Hematopoietic multipotent progenitor cell treated with erythropoietin and hydrocortisone succinate and interleukin-3 and kit ligand, for 4 days (in vitro differentiated cells): ENCODE data around the gene KIF3B.
A peak's percentile ranks its signal among the peaks of the same experiment; 100 is the strongest.
"Not testable (repeated sequence)": the region's sequence is repeated elsewhere in the genome, so short reads cannot be mapped to it uniquely, and the experiment has no call there.

Source experiments
- DNase-seq: peaks from one replicate; pipeline ENCODE4 v3.0.0-alpha.2; 2015

The KIF3B gene

DNA sequence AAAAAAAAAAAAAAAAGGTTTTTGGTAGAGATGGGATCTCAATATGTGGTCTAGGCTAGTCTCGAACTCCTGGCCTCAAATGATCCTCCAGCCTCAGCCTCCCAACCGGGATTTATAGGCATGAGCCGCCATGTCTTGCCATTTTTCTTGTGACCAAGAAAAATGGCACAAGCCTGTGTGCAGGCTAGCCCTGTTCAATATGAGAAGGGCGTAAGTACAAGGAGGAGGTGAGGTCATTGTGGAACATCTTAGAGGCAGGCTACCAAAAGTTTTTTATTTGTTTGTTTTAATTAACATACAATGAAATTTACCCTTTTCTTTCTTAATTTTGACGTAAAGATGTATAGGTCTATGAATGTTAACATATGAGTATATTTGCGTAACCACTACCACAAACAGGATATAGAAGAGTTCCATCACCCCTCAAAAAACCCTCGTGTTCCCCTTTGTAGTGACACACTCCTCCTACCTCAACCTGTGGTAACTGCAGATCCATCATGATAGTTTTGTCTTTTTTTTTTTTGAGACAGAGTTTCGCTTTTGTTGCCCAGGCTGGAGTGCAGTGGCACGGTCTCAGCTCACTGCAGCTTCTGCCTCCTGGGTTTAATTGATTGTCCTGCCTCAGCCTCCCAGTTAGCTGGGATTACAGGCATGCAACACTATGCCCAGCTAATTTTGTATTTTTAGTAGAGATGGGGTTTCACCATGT lies 28.3 kb upstream of the KIF3B start:
- DNase-seq: peak; percentile 68

DNA sequence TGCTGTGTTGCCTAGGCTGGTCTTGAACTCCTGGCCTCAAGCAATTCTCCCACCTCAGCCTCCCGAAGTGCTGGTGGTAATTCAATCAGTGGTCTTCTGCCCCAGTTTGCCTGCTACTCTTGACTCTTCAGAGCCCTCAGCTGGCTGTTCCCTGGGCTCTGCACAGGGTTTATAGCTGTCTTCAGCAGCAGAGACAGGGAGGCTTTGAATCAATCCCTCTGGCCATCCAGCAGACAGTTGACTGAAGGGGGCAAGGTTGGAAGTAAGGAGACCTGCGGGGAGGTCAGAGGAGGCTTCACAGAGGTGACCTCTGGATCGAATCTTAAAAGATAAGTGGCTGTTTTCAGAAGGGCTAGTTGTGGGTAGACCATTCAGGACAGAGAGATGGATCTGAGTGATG lies 26.0 kb upstream of the KIF3B start:
- DNase-seq: no peak

DNA sequence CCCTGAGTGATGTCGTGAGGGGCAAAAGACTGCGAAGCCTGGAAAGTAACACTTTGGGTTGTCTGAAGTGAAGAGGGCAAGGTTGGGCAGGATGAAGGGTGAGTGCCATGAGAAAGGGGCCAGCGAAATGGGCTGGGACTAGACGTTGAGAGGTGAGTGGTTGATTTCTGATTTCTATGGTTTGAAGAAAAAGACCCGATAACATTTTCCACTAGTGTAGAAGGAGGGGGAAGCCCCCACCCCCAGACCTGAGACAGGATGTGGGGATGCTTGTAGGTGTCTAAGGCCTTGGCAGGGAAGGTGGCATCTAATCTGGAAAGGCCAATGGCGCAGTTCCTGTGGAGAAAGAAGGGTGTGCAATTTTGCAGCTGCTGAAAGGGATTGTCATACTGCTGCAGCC lies 25.3 kb upstream of the KIF3B start:
- no peak for DNase-seq

DNA sequence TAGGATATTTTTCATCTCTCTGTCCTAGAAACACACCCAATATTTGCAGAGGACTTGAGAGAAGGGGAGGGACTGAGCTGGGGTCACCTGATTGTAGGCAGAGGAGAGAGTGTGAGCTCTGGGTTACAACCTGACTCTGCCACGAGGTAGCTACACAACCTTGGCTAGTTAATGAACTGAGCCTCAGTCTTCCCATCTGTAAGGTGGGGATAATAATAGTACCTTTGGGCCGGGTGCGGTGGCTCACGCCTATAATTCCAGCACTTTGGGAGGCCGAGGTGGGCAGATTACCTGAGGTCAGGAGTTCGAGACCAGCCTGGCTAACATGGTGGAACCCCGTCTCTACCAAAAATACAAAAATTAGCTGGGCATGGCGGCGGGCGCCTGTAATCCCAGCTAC lies 16.5 kb upstream of the KIF3B start:
- not testable (repeated sequence) for DNase-seq

DNA sequence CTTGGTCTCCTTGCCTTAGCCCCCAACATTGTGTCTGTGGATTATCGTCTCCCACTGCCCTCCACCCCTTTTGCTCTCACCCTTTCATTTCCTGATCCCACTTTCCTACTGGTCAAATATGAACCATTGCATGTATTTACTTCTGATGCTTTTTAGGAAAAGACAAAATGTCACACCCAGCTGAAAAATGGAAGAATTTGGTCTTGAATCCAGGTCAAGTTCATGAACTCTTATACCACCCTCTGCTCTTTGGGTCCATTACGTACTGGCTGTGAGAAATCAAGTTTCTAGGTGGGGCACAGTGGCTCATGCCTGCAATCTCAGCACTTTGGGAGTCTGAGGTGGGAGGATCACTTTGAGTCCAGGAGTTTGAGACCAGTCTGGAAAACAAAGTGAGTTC lies 15.8 kb upstream of the KIF3B start:
- DNase-seq: no peak

DNA sequence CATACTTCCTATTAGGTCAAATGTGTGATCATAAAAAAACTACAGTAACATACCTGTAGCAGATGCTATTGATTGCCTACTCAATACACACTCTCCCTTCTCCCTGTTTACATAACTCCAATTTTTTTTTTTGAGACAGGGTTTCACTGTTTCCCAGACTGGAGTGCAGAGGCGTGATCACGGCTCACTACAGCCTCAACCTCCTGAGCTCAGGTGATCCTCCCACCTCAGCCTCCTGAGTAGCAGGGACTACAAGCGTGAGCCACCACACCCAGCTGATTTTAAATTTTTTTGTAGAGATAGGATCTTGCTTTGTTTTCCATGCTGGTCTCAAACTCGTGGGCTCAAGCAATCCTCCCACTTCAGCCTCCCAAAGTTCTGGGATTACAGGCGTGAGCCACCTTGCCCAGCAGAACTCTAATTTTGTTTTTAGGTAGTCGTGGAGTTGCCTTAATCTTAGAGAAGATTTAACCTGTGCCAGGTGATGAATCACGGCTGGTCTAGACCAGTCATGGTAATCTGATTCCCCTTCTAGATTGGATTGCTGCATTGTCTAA lies 14.0 kb upstream of the KIF3B start:
- no peak for DNase-seq

DNA sequence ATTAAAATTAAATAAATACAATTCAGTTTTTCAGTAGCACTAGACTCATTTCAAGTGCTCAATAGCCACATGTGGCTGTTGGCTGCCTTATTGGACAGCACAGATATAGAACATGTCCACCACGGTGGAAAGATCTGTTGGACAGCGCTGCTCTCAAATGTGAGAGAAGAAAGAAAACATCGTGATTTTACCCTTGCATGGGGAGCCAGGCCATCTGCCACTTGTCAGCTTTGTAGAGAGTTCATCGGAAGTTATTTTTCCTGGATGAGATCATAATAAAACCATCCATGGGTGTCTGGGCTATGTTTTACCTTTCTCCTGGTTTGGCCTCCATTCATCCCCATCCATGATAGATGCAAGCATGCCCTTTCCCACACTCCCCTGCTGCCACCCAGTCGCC lies 5.8 kb upstream of the KIF3B start:
- no peak for DNase-seq

DNA sequence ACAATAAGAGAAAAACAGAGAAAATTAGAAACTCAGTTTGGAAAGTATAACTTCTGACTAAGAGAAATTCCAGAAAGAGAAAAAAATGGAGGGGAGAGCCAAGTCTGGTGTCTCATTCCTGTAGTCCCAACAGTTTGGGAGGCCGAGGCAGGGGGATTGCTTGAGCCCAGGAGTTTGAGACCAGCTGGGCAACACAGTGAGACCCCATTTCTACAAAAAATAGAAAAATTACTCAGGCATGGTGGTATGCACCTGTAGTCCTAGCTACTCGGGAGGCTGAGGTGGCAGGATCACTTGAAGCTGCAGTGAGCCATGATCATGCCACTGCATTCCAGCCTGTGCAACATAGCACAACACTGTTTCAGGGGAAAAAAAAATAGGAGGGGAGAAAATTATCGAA lies 3.1 kb upstream of the KIF3B start:
- no peak for DNase-seq

DNA sequence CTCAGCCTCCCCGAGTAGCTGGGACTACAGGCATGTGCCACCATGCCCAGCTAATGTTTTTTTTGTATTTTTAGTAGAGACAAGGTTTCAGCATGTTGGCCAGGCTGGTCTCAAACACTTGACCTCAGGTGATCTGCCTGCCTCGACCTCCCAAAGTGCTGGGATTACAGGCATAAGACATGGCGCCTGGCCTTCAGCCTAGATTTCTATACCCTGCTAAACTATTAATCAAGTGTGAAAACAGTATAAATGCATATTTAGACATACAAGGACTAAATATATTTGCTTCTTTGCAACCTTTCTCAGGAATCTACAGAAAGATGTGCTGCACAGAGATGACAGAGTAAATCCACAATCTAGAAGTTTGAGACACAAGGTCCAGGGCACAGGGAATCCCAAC lies 2.3 kb upstream of the KIF3B start:
- DNase-seq: not testable (repeated sequence)

DNA sequence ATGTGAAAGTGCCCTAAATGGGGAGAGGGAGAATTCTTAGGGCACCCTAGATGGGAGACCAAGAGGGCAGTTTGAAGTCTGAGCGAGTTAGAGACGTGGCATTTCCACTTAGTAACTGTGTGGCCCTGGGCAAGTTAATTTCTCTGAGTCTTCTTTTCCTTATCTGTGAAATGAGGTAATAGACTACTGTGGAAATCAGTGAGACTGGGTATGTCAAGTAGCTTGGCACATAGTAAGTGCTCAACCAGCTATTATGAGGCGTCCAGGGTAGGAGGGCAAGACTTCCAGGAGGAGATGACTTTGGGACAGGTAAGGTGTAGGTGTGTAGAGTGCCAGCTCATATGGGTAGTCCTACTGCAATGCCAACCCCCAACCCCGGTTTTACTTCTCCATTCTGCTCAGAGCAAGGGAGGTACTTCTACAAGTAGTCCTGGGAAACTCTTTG lies 770 bp downstream of the KIF3B start:
- peak; percentile 44 for DNase-seq

DNA sequence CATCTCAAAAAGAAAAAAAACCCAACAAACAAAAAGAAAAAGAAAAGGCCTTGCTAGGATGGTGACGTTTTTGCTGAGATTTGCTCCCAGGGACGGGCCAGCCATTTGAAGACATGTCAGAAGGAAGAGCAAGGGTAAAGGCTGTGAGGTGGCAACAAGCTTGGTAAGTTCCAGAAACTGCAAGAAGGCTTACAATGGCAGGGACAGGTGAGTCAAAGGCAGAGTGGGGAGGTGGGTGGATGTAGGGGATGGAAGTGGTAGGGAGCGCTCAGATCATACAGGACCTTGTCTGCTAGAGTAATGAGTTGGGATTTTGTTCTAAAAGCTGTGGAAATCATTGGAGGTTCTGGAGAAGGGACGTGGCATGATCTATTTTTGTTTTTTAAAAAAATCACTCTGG lies 4.3 kb downstream of the KIF3B start:
- no peak for DNase-seq

DNA sequence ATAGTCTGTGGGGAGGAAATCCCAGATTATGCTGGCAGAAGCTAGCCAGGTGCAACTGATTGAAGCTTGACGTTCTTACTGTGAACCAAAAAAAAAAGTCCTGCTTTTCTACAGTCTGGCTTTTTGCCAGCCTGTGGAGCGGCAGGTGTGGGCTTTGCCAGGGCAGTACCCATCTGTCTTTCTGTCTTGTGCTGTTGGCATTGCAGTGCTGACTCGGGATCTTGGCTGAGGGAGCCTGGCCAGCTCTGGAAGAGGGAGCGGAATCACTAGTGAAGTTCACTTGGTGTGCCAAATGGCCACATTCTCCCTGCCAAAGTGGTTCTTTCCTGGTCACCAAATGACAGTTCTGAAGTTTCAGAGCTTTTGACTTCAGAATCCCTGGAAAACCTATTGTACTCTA lies 5.0 kb downstream of the KIF3B start:
- DNase-seq: no peak

DNA sequence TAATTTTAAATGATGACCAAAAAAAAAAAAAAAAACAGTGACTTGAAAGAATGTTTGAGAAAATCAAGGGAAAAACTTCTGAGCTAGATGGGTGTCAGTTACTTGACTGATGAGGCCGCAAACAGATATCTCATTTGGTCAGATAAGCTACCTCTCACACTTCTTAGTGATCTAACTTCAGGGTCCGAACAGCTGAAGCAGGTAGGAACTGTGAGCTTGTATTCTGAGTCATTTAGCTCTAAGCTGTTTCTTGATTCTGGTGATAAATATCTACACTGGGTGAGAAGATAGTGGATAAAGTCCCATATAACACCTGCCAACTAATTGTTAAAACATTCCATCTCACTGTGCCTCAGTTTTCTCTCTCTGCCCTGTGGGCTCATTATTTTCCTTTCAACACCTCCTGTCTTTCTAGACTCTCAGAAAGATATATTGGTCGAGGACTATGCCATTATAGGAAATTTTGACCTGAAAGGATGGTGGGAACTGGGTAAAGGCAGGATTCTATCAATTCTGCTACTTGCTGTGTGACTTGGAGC lies 7.7 kb downstream of the KIF3B start:
- no peak for DNase-seq

DNA sequence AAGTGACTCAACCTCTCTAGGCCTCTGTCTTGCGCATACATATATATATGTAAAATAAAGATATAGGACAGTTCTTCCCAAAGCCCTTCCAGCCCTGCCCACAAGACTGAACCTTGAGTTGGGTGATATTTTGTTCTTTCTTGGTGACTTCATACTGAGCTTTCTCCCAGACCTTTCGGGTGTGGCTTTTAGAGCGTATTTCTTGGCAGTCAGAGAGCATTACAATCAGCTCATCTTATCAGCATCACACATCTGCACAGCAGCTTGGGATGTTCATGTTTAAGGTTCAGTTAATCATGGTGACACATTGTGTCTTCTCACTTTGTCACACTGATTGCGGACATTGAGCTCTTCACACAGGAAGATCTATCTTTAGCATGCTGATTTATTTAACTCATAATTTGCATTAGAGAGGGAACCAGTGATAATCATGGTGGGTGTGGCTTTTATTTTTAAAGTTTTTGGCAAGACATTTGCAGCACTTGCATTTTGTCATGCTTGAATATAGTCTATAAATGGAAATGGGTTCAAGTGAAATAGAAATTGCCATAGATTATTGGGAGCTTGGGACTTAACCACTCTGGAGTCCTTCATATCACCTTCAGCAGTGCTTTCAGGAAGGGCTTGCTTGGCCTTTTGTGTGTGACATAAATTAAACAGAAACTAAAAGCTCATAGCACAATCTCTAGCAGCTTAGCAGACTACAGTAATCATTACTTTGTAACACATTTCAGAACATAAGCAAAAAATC lies 8.3 kb downstream of the KIF3B start:
- peak; percentile 93 for DNase-seq

DNA sequence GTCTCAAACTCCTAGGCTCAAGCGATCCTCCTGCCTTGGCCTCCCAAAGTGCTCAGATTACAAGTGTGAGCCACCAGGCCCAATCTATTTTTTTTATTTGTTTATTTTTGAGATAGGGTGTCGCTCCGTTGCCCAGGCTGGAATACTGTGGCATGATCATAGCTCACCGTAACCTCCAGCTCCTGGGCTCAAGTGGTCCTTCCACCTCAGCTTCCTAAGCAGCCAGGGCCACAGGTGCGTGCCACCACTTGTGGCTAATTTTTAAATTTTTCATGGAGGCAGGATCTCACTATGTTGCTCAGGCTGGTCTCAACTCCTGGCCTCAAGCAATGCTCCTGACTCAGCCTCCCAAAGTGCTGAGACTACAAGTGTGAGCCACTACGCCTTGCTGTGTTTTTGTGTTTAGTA lies 9.8 kb downstream of the KIF3B start:
- no peak for DNase-seq

DNA sequence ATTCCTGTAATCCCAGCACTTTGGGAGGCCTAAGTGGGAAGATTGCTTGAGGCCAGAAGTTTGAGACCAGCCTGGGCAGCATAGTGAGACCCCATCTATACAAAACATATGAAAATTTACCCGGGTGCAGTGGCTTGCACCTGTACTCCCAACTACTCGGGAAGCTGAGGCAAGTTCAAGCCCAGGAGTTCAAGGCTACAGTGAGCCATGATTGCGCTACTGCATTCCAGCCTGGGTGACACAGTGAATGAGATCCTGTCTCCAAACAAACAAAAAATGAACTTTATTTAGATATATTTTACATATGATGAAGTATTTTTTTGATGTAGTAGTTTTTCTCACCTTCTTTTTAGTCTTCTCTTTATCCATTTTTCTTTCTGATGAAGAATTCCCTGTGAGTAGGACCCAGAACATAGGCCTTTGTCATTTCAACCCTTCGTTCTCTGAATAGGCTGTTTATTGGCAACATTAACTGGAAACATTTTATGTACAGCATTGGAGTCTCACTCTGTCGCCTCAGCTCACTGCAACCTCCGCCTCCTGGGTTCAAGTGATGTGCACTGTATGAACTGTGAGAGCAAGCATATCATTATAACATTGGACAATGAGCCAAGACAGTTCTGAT lies 10.9 kb downstream of the KIF3B start:
- DNase-seq: no peak

DNA sequence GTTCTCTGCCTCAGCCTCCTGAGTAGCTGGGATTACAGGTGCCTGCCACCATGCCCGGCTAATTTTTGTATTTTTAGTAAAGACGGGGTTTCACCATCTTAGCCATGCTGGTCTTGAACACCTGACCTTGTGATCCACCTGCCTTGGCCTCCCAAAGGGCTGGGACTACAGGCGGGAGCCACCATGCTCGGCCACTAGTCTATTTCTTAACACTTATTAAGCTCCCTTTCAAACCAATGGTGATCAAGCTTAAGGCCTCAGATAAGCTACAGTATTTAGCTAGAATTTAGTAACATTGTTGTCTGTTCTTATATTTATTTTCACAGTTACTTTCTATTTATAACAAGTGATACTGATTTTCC lies 11.8 kb downstream of the KIF3B start:
- DNase-seq: not testable (repeated sequence)

DNA sequence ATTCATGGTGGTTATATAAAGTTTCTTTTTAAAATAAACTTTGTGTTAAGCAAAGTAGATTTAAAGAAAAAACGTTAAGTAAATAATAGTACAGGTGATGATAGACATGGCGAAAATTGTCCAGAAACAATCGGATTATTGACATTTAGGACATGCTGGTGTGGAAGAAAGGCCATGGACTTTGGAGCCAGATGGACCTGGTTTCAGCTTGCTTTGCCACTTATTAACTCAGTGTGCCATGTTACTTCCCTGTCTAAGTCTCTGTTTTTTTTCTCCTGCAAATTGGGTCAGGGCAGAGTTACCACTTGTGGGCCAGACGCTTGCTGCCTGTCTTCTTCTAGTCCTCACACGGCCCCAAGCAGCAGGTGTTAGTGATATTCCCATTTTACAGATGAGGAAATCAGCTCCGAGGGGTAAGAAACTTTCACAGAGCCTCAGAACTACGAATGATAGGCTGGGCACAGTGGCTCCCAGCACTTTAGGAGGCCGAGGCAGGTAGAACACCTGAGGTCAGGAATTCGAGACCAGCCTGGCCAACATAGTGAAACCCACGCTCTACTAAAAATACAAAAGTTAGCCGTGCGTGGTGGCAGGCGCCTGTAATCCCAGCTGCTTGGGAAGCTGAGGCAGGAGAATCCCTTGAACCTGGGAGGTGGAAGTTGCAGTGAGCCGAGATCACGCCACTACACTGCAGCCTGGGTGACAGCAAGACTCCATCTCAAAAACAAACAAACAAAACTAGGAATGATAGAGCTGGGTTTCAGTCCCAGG lies 12.4 kb downstream of the KIF3B start:
- DNase-seq: no peak

DNA sequence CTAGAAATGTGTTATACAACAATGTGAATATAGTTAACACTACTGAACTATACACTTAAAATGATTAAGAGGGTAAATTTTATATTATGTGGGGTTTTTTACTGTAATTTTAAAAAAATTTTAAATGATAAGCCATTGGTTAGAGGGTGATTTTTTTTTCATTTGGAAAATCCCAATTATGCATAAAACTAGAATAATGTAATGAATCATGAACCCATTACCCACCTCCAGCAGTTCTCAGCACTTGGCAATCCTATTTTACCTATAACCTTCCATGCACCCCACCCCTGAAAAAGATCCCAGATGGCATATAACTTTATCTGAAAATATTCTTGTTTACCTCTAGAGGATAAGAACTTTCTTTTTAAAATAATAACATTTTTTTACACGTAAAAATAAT lies 13.7 kb downstream of the KIF3B start:
- no peak for DNase-seq

DNA sequence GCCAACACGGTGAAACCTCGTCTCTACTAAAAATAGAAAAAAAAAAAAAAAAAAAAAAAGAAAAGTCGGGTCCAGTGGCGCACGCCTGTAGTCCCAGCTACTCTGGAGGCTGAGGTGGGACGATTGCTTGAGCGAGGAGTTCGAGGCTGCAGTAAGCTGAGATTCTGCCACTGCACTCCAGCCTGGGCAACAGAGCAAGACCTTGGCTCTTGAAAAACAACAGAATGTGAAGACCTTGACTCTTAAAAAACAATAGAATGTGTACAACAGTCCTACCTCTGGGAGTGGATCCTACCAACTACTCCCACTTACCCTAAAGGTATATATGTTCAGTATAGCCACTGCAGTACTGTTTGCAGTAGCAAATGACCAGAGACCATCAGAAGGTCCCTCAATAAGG lies 15.1 kb downstream of the KIF3B start:
- DNase-seq: no peak

DNA sequence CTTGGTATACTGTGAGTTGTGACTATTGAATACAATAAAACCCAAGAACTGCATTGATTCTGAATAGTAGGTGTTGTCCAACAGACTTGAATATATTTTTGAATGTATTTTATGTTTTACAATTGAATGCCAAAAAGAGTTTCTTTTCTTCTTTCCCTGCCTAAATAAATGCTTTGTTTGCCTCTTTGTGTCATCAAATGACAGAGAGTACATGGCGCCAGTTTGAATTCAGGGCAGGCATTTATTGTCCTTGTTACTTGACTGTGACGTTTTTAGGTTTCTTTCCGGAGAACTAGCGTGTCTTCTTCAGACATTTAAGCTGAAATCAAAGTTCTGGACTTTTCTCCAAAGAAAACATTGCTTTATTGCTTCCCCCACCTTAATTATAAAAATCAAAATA lies 16.6 kb downstream of the KIF3B start:
- DNase-seq: no peak

DNA sequence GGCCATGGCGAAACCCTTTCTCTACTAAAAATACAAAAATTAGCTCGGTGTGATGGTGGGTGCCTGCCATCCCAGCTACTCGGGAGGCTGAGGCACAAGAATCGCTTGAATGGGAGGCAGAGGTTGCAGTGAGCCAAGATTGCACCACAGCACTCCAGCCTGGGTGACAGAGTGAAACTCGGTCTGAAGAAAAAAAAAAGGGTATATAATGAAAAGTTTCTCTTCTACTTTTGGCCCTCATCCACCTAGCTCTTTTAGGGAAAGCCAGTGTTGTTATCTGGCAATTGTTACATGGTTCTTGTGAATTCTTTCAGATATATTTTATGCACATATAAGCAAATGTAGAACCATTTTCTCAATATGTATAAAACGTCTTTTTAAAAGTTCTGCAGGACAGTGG lies 19.0 kb downstream of the KIF3B start:
- DNase-seq: no peak
